ENCODE data around the gene UCK2.

The UCK2 gene

GRCh38 chr1:165871311-165872067 lies 44.1 kb downstream of the UCK2 start:
- Histone ChIP-seq H3K4me3 (ENCODE audit: insufficient read depth in 1 of 2, low read depth in 1 of 2, low read length in 2 of 2) (no peak overlapping the region), H3K27me3 (ENCODE audit: control insufficient read depth in 1 of 2, insufficient read depth in 1 of 2, low read length in 2 of 2) (no peaks in the 10 kb centered on the region), H2AK5ac (ENCODE audit: low read length, severe bottlenecking) (no peak overlapping the region), H3K4ac (ENCODE audit: low read depth in 1 of 2, low read length in 2 of 2) (no peak overlapping the region), H3K14ac (ENCODE audit: low read length in 2 of 2) (no peak overlapping the region), H2BK5ac (ENCODE audit: low read depth, low read length, poor library complexity, severe bottlenecking) (no peak overlapping the region), H4K91ac (ENCODE audit: low read length) (no peak overlapping the region), H2AFZ (ENCODE audit: low read depth, low read length) (no peak overlapping the region), H3K79me1 (replicated peaks; ENCODE audit: low read length, poor library complexity, severe bottlenecking) (peaks cover 14% of the 10 kb centered on the region), H3K9me3 (ENCODE audit: control insufficient read depth, low read length) (peaks cover 2% of the 10 kb centered on the region), H2BK15ac (ENCODE audit: low read depth, poor library complexity, severe bottlenecking) (no peak overlapping the region), H2BK12ac (ENCODE audit: low read length in 2 of 2) (no peak overlapping the region), H3K18ac (ENCODE audit: low read depth in 1 of 2, low read length in 2 of 2) (no peak overlapping the region), H3K9ac (ENCODE audit: low read length) (no peak overlapping the region), H2BK120ac (ENCODE audit: low read depth, low read length) (no peak overlapping the region), H3K23ac (ENCODE audit: low read length in 2 of 2) (no peak overlapping the region), H4K8ac (ENCODE audit: low read length) (no peak overlapping the region), H3K27ac (ENCODE audit: low read length, poor library complexity, severe bottlenecking) (no peak overlapping the region), H3K4me1 (ENCODE audit: control insufficient read depth, insufficient read depth, low read depth, low read length) (no peaks in the 10 kb centered on the region), H3K4me2 (ENCODE audit: low read length, poor library complexity, severe bottlenecking) (no peak overlapping the region), H3K36me3 (ENCODE audit: control insufficient read depth in 1 of 2, insufficient read depth in 2 of 2, low read depth in 1 of 2, low read length in 2 of 2) (no peaks in the 10 kb centered on the region)
- 32% methylated on average over 3 of the region's 4 CpGs for whole genome bisulfite sequencing
- DNase-seq: peak; percentile 73

GRCh38 chr1:165873481-165873880 lies 46.1 kb downstream of the UCK2 start:
- Histone ChIP-seq H3K18ac (ENCODE audit: low read depth in 1 of 2, low read length in 2 of 2) (no peak overlapping the region), H2BK120ac (ENCODE audit: low read depth, low read length) (no peak overlapping the region), H3K4ac (ENCODE audit: low read depth in 1 of 2, low read length in 2 of 2) (no peak overlapping the region), H3K23ac (ENCODE audit: low read length in 2 of 2) (no peak overlapping the region), H2BK15ac (ENCODE audit: low read depth, poor library complexity, severe bottlenecking) (no peak overlapping the region), H3K4me1 (ENCODE audit: control insufficient read depth, insufficient read depth, low read depth, low read length) (no peaks in the 10 kb centered on the region), H3K14ac (ENCODE audit: low read length in 2 of 2) (no peak overlapping the region), H3K4me2 (ENCODE audit: low read length, poor library complexity, severe bottlenecking) (no peak overlapping the region), H3K9ac (ENCODE audit: low read length) (no peak overlapping the region), H2BK5ac (ENCODE audit: low read depth, low read length, poor library complexity, severe bottlenecking) (no peak overlapping the region), H3K79me1 (replicated peaks; ENCODE audit: low read length, poor library complexity, severe bottlenecking) (peaks cover 20% of the 10 kb centered on the region), H3K27me3 (ENCODE audit: control insufficient read depth in 1 of 2, insufficient read depth in 1 of 2, low read length in 2 of 2) (no peaks in the 10 kb centered on the region), H3K4me3 (ENCODE audit: insufficient read depth in 1 of 2, low read depth in 1 of 2, low read length in 2 of 2) (no peak overlapping the region), H3K9me3 (ENCODE audit: control insufficient read depth, low read length) (peaks cover 8% of the 10 kb centered on the region), H4K91ac (ENCODE audit: low read length) (no peak overlapping the region), H4K8ac (ENCODE audit: low read length) (no peak overlapping the region), H3K36me3 (ENCODE audit: control insufficient read depth in 1 of 2, insufficient read depth in 2 of 2, low read depth in 1 of 2, low read length in 2 of 2) (peaks cover 0 to 3% of the 10 kb centered on the region in 2 experiments), H3K27ac (ENCODE audit: low read length, poor library complexity, severe bottlenecking) (no peak overlapping the region), H2AFZ (ENCODE audit: low read depth, low read length) (no peak overlapping the region), H2BK12ac (ENCODE audit: low read length in 2 of 2) (no peak overlapping the region), H2AK5ac (ENCODE audit: low read length, severe bottlenecking) (no peak overlapping the region)
- DNase-seq: no peak
- WGBS: 97% methylated on average over 5 of the region's 5 CpGs

GRCh38 chr1:165874643-165875042 lies 47.2 kb downstream of the UCK2 start:
- no peaks in the 10 kb centered on the region for H3K4me1 ChIP-seq (ENCODE audit: control insufficient read depth, insufficient read depth, low read depth, low read length)
- H2BK5ac ChIP-seq (ENCODE audit: low read depth, low read length, poor library complexity, severe bottlenecking): no peak overlapping the region
- no peak overlapping the region for H2BK12ac ChIP-seq (ENCODE audit: low read length in 2 of 2)
- H3K4ac ChIP-seq (ENCODE audit: low read depth in 1 of 2, low read length in 2 of 2): no peak overlapping the region
- H2AFZ ChIP-seq (ENCODE audit: low read depth, low read length): no peak overlapping the region
- H3K4me3 ChIP-seq (ENCODE audit: insufficient read depth in 1 of 2, low read depth in 1 of 2, low read length in 2 of 2): no peak overlapping the region
- H3K23ac ChIP-seq (ENCODE audit: low read length in 2 of 2): no peak overlapping the region
- H3K79me1 ChIP-seq (replicated peaks; ENCODE audit: low read length, poor library complexity, severe bottlenecking): peaks cover 23% of the 10 kb centered on the region
- no peak overlapping the region for H2AK5ac ChIP-seq (ENCODE audit: low read length, severe bottlenecking)
- no peak for DNase-seq
- H4K91ac ChIP-seq (ENCODE audit: low read length): no peak overlapping the region
- no peaks in the 10 kb centered on the region for H3K27me3 ChIP-seq (ENCODE audit: control insufficient read depth in 1 of 2, insufficient read depth in 1 of 2, low read length in 2 of 2)
- WGBS: 92% methylated on average over 4 of the region's 4 CpGs
- H3K27ac ChIP-seq (ENCODE audit: low read length, poor library complexity, severe bottlenecking): no peak overlapping the region
- H3K9ac ChIP-seq (ENCODE audit: low read length): no peak overlapping the region
- H3K14ac ChIP-seq (ENCODE audit: low read length in 2 of 2): no peak overlapping the region
- H3K18ac ChIP-seq (ENCODE audit: low read depth in 1 of 2, low read length in 2 of 2): no peak overlapping the region
- peaks cover 0 to 3% of the 10 kb centered on the region in 2 experiments for H3K36me3 ChIP-seq (ENCODE audit: control insufficient read depth in 1 of 2, insufficient read depth in 2 of 2, low read depth in 1 of 2, low read length in 2 of 2)
- no peak overlapping the region for H2BK15ac ChIP-seq (ENCODE audit: low read depth, poor library complexity, severe bottlenecking)
- H2BK120ac ChIP-seq (ENCODE audit: low read depth, low read length): no peak overlapping the region
- H4K8ac ChIP-seq (ENCODE audit: low read length): no peak overlapping the region
- H3K4me2 ChIP-seq (ENCODE audit: low read length, poor library complexity, severe bottlenecking): no peak overlapping the region
- H3K9me3 ChIP-seq (ENCODE audit: control insufficient read depth, low read length): peaks cover 10% of the 10 kb centered on the region

- no peak overlapping the region for H2BK15ac ChIP-seq (ENCODE audit: low read depth, poor library complexity, severe bottlenecking)
- H3K4me2 ChIP-seq (ENCODE audit: low read length, poor library complexity, severe bottlenecking): no peak overlapping the region
- no peak for DNase-seq
- no peak overlapping the region for H3K4ac ChIP-seq (ENCODE audit: low read depth in 1 of 2, low read length in 2 of 2)
- peaks cover 27% of the 10 kb centered on the region for H3K79me1 ChIP-seq (replicated peaks; ENCODE audit: low read length, poor library complexity, severe bottlenecking)
- H3K18ac ChIP-seq (ENCODE audit: low read depth in 1 of 2, low read length in 2 of 2): no peak overlapping the region
- no peak overlapping the region for H2AK5ac ChIP-seq (ENCODE audit: low read length, severe bottlenecking)
- peaks cover 0 to 3% of the 10 kb centered on the region in 2 experiments for H3K36me3 ChIP-seq (ENCODE audit: control insufficient read depth in 1 of 2, insufficient read depth in 2 of 2, low read depth in 1 of 2, low read length in 2 of 2)
- 100% methylated on average over 2 of the region's 3 CpGs for WGBS
- H3K14ac ChIP-seq (ENCODE audit: low read length in 2 of 2): no peak overlapping the region
- H3K27me3 ChIP-seq (ENCODE audit: control insufficient read depth in 1 of 2, insufficient read depth in 1 of 2, low read length in 2 of 2): no peaks in the 10 kb centered on the region
- no peak overlapping the region for H3K27ac ChIP-seq (ENCODE audit: low read length, poor library complexity, severe bottlenecking)
- no peak overlapping the region for H2AFZ ChIP-seq (ENCODE audit: low read depth, low read length)
- H4K8ac ChIP-seq (ENCODE audit: low read length): no peak overlapping the region
- H2BK120ac ChIP-seq (ENCODE audit: low read depth, low read length): no peak overlapping the region
- no peak overlapping the region for H3K23ac ChIP-seq (ENCODE audit: low read length in 2 of 2)
- H3K4me3 ChIP-seq (ENCODE audit: insufficient read depth in 1 of 2, low read depth in 1 of 2, low read length in 2 of 2): no peak overlapping the region
- H2BK5ac ChIP-seq (ENCODE audit: low read depth, low read length, poor library complexity, severe bottlenecking): no peak overlapping the region
- H3K9ac ChIP-seq (ENCODE audit: low read length): no peak overlapping the region
- H3K9me3 ChIP-seq (ENCODE audit: control insufficient read depth, low read length): peaks cover 10% of the 10 kb centered on the region
- no peaks in the 10 kb centered on the region for H3K4me1 ChIP-seq (ENCODE audit: control insufficient read depth, insufficient read depth, low read depth, low read length)
- H4K91ac ChIP-seq (ENCODE audit: low read length): no peak overlapping the region
- H2BK12ac ChIP-seq (ENCODE audit: low read length in 2 of 2): no peak overlapping the region
Measured at GRCh38 chr1:165875171-165875570, 47.8 kb downstream of the UCK2 start.
